HUDEP-2 (cell line): ENCODE measurements around the gene RRBP1.

Experiments used
- DNase-seq, 76 experiments: peaks; one replicate each; lab custom pipeline; 2025; ENCODE audit not compliant: unreplicated experiment in 76 of 76; lab: John Stamatoyannopoulos, UW

Gene RRBP1

GRCh38 chr20:17613328-17614175 is 68.5 kb downstream of the RRBP1 start:
- peak in 1 of 76 experiments; percentile 18 for DNase-seq

- no peak for DNase-seq
Observed at GRCh38 chr20:17612992-17613327, 69.1 kb downstream of the RRBP1 start.

- DNase-seq: no peak
Observed at GRCh38 chr20:17612287-17612991, 69.6 kb downstream of the RRBP1 start.

DNA sequence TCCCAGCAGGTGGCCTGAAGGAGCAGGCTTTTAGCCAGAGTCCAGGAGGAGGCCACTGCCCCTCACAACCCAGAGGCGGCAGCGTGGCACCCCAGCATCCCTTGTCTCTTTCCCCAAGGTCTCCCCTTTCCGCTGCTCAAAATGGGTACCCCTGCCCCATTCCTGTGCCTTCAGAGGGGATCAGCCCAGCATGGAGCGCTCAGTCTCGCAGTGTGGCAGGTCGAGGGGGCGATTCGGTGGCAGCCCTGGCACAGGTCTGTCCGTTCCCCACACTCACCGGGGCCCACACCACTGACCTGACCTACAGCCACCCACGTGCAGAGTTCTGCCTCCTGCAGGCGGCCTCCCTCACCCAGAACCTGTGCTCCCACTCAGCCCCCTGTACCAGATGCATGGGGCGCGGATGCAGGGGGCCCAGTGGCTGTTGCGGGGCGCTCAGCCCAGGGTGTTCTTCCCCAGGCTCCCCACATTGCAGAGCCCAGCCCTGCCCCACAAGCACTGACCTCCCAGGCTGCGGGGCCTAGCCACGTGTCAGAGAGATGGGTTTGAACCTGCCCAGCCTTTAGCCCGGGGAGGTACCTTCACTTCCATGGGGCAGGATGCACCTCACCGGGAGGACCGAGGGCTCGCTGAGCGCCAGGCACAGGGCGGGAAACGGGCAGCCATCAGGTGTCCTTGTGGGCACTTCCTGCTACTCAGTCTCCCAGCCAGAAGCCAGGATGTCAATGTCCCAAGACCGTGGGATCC is 70.3 kb downstream of the RRBP1 start:
- DNase-seq: peak in 4 of 76 experiments; percentile 7 to 15 (median 12)

GRCh38 chr20:17611290-17611539 is 70.8 kb downstream of the RRBP1 start:
- DNase-seq: peak in 2 of 76 experiments; percentile 10 to 11

GRCh38 chr20:17610566-17611289 is 71.3 kb downstream of the RRBP1 start:
- no peak for DNase-seq

GRCh38 chr20:17609811-17610377 is 72.1 kb downstream of the RRBP1 start:
- no peak for DNase-seq

DNA sequence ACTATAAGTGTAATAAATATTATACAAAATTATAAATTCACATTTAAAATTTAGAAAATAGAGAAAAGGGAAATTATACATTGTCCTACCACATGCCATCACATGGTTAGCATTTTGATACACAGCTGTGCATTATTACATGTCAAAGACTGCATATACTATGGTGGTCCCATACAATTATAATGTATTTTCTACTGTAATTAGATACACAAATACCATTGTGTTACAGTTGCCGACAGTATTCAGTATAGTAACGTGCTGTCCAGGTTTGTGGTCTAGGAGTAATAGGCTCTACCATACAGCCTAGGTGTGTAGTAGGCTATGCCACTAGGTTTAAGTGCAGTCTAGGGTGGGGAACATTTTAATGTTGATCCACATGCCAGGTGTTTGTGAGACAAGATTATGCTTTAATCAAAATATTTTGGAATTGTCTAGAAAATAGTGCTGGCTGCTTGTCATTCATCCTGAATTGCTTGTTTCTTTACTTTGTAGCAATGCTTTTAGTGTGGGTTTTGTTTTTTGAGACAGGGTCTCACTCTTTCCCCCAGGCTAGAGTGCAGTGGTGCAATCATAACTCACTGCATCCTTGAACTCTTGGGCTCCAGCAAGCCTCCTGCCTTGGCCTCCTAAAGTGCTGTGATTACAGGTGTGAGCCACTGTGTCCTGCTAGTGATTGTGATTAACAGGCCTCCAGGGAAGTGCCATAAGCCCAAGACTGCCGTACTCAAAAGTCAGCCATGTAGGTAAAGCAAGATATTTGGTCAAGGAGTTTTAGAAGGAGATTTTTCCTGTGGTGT is 73.1 kb downstream of the RRBP1 start:
- DNase-seq: no peak

DNA sequence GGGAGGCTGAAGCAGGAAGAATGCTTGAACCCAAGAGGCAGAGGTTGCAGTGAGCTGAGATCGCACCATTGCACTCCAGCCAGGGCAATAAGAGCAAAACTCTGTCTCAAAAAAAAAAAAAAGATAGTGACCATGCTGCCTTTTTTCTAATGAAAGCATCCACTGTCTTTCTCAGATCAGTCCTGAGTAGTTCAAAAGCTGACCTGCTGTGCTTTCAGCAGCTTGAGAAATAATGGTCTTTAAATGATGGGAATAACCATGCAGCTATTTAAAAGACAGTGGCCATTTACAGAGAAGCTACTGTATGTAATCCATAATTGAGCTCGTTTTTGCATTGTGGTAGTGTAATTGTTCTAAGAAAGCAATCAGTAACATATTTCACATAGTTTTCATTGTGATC is 76.0 kb downstream of the RRBP1 start:
- no peak for DNase-seq

GRCh38 chr20:17605131-17605660 is 76.8 kb downstream of the RRBP1 start:
- no peak for DNase-seq

DNA sequence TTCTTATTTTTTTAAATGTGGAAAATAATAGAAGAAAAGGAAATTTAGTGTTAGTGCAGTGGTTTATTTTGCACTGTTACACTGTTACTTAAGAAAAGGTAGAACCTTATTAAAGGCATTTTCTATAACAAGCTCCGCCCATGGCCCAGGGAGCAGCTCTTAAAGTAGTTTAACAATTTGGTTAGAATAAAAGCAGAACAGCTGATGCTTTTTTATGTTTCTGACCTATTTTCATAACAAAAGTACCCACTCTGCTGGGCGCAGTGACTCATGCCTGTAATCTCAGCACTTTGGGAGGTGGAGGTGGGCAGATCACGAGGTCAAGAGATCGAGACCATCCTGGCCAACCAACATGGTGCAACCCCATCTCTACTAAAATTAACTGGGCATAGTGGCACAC is 79.5 kb downstream of the RRBP1 start:
- DNase-seq: no peak

DNA sequence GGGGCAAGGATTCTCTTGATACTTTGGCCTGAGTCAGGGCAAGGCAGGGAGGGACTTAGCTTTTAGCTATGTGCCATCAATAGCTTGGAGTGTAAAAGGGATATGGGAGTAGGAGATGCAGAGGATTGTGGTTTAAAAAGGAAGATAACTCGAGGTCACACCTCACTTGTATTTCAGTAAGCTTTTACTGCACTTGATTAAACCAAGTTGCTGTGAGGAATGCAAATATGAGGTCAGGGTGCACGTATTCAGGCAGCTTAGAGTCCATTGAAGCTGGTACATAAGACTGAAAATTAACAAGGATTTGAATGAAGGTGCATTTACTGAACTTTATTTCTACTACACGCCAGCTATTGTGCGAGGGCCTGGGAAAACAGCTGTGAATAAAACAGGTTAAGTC is 80.1 kb downstream of the RRBP1 start:
- DNase-seq: no peak

DNA sequence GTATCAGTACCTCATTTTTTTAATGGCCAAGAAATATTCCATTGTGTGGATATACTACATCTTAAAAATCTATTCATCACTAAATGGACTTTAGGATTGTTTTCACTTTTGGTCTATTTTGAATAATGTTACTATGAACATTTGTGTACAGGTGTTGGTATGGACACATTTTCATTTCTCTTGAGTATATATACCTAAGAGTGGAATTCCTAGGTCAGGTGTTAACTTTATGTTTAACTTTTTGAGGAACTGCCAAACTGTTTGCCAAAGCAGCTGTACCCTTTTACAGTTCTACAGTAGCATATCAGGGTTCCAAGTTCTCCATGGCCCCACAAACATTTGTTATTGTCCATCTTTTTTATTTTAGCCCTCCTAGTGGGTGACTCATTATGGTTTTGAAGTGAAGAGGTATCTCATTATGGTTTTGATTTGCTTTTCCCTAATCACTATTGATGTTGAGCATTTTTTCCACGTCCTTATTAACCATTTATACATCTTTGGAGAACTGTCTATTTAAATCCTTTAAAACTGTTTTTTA is 84.0 kb downstream of the RRBP1 start:
- DNase-seq: no peak

- DNase-seq: no peak
Observed at GRCh38 chr20:17595856-17596255, 86.2 kb downstream of the RRBP1 start.

DNA sequence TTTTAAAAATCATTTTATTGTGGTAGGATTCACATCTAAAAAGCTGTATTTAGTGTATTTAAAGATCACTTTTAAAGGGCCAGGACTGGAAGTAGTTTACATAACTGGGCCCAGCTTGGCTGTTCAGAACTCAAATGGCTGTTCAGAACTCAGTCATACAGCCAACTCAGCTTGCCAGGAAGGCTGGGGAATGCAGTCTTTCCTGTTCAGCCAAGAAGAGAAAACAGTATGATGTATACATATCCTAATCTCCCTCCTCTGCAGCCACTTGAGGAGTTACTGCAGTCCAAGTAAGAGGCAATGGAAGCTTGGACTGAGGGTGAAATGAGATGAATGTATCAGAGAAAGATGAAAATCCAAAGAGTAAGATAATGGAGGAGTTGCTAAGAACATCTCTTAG is 87.6 kb downstream of the RRBP1 start:
- DNase-seq: no peak

DNA sequence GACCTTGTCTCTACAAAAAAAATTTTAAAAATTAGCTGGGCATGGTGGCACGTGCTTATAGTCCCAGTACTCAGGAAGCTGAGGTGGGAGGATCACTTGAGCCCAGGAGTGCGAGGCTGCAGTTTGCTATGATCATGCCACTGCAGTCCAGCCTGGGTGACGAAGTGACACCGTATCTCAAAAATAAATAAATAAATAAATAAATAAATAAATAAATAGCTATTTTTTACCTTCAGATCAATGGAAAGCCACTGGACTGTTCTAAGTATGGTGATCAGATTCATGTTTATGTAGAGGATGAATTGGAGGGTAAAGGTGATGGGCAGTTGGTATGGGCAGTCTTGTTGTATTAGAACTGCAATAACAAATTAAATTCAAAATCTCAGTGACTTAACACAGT is 88.1 kb downstream of the RRBP1 start:
- no peak for DNase-seq

DNA sequence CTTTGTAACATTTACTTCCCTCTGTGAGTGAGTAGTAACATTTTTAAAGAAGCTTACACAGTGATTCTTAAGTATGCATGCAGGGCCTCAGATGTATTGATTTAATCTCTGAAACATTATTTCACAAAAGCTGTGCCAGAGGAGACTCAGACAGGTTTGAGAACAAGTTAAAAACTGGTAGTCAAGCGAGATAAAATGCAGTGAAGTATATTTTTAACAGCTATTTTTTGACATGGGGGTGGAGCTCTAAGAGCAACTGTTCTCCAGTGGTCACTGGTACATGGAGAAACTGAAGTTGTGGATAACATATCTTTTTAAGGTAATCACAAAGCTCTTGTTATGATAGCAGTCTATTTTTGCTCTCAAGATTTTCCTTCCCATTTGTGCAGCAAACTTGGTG is 91.8 kb downstream of the RRBP1 start:
- DNase-seq: peak in 3 of 76 experiments; percentile 3 to 15 (median 9)

DNA sequence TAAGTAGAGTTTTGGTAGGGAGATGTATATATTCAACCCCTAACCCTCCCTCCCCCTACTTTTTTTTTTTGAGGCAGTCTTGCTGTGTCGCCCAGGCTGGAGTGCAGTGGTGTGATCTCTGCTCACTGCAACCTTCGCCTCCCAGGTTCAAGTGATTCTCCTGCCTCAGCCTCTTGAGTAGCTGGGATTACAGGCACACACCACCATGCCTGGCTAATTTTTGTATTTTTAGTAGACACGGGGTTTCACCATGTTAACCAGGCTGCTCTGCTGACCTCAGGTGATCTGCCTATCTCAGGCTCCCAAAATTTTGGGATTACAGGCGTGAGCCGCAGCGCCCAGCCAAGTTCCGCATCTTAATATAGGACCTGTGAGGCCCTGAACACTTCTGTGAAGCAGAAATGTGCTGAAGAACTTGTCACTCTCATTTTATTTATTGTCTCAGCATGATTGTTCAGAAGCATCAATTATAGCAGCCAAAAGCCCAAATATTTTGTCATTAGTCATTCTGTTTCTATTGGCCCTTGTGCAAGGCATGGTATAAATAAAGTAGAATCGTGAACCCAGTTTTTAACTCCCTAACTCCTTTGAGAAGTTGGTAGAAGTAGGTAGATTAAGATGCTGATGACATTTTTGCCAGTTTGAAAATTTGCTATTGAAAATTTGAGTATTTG is 92.7 kb downstream of the RRBP1 start:
- no peak for DNase-seq

DNA sequence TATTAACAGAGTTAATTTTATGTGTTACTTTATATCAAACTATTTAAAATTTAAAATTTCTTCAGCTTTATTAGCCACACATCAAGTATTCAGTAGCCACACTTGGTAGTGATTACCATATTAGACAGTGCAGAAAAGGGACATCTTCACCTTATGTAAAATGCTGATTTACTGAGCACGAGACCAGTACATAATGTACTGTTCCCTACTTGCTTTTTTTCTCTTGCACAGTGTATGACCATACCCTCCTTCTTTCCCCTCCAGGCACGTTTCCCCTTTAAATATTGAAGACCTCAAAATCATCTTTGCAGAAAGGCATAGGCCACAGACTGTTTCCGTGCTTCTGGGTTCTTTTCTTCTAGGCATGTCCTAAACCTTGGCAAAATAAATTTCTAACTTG is 94.2 kb downstream of the RRBP1 start:
- no peak for DNase-seq
